Lower leg skin (tissue), 4 donors: Measurements from ENCODE around the gene CADM1. TPM values are rescaled to one million over a fixed set of nuclear protein-coding genes. Genes with fewer than 3 reads are reported as not detected.

ENCODE experiments used
- DNase-seq, 2 donors: peaks; one replicate each; pipeline ENCODE4 v3.0.0-alpha.2; 2019; ENCODE audit warnings: low spot score in 2 of 2
- H3K4me3 ChIP-seq: fragments of 200-600 bp; sonication (generic); 2 replicates; pipeline ENCODE4 v1.5.1; 2017; ENCODE audit warnings: mild to moderate bottlenecking, low read depth; ENCODE audit not compliant: poor library complexity, severe bottlenecking
- POLR2A ChIP-seq, 2 donors: fragments of 450-650 bp; IDR thresholded peaks; one replicate each; pipeline ENCODE4 v1.6.1; 2016 to 2017; ENCODE audit warnings: antibody characterized with exemption in 2 of 2, mild to moderate bottlenecking in 1 of 2, moderate library complexity in 1 of 2
- WGBS, 2 donors: methylation state at CpG; one replicate each; pipeline ENCODE4 v1.1.5; 2018; 5-methylcytosine and 5-hydroxymethylcytosine counted together
- intact Hi-C: fragments of 100-400 bp; cut with DNase I; formaldehyde crosslinking; loops from one replicate; pipeline ENCODE4 v1.15.0; 2023; ENCODE audit warnings: low total_unique reads
- total RNA-seq, 4 donors: library from RNA; depleted of rRNA; stranded (reverse); fragments of >200 nt; gene quantifications; one replicate each; pipeline ENCODE4 v1.1.0, GENCODE V29; 2016
- TF ChIP-seq, protein P1 (sequence below), 3 donors: fragments of 450-650 bp; IDR thresholded peaks; one replicate each; pipeline ENCODE4 v1.5.1; 2016; ENCODE audit warnings: antibody characterized with exemption in 3 of 3, mild to moderate bottlenecking in 3 of 3, moderate library complexity in 2 of 3

Gene CADM1
- total RNA-seq, 4 donors from 2014 or later: 9.4 to 21.4 (median 11.8) TPM

DNA sequence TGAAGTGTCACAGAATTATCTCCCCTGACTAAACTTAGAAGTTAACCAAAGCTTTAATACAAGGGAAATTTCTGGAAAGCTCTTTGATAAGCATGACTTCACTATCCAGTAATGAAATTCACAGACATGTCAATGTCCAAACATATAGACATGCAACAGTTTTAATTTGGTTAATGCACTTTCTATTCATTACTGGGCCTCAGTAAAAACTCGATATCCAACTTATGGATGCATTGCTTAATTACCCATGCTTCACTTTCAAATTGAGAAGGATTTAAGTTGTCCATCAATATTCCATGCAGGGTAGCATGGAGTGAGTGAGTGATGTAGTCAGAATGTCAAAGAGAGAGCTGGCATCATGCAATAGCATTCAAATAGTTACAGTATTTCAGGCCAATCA is 197.5 kb downstream of the CADM1 start:
- intact Hi-C loops: no loop called here
- no peak overlapping the region for H3K4me3 ChIP-seq
- no peak for DNase-seq
- TF ChIP-seq POLR2A (IDR thresholded peaks at IDR 0.05): no peak
- TF ChIP-seq, protein P1, sequence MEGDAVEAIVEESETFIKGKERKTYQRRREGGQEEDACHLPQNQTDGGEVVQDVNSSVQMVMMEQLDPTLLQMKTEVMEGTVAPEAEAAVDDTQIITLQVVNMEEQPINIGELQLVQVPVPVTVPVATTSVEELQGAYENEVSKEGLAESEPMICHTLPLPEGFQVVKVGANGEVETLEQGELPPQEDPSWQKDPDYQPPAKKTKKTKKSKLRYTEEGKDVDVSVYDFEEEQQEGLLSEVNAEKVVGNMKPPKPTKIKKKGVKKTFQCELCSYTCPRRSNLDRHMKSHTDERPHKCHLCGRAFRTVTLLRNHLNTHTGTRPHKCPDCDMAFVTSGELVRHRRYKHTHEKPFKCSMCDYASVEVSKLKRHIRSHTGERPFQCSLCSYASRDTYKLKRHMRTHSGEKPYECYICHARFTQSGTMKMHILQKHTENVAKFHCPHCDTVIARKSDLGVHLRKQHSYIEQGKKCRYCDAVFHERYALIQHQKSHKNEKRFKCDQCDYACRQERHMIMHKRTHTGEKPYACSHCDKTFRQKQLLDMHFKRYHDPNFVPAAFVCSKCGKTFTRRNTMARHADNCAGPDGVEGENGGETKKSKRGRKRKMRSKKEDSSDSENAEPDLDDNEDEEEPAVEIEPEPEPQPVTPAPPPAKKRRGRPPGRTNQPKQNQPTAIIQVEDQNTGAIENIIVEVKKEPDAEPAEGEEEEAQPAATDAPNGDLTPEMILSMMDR (IDR thresholded peaks at IDR 0.05): no peak
- 86% methylated on average over 1 of the region's 1 CpG for WGBS, 2 donors

DNA sequence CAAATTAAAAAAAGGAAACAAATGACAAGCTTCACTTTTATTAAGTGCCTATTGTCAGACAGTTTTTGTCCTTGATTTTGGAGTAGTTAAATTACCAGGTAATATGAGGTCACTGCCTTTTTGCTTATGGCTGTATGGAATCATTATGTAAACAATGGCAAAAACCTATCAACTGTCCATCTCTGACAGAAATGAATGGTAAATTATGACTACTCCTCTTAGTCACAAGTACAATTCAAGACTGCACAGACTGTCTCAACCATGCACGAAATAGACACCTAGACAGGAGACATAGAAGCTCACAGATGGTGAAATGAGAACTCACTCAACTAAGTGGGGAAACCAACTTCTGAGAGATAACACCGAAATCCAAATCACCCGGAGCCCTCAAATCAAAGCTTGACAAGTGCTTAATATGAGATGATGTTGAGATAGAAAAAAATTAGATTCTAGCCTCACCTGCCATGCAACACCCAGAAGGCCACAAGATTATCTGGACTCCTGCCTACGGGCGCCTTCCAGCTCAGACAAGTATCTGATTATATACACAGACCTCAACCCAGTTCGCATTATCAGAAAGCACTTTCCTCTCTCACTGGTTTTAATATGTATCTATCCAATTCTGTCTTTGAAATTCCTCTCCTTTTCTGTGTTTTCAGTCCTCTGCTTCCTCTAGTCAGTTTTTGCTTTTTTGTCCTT is 199.3 kb downstream of the CADM1 start:
- intact Hi-C loops: no loop called here
- TF ChIP-seq, protein P1 (IDR thresholded peaks at IDR 0.05): no peak
- no peak for TF ChIP-seq POLR2A (IDR thresholded peaks at IDR 0.05)
- DNase-seq: no peak
- H3K4me3 ChIP-seq: no peak overlapping the region
- 83 to 85% methylated on average over 6 of the region's 6 CpGs for WGBS, 2 donors

DNA sequence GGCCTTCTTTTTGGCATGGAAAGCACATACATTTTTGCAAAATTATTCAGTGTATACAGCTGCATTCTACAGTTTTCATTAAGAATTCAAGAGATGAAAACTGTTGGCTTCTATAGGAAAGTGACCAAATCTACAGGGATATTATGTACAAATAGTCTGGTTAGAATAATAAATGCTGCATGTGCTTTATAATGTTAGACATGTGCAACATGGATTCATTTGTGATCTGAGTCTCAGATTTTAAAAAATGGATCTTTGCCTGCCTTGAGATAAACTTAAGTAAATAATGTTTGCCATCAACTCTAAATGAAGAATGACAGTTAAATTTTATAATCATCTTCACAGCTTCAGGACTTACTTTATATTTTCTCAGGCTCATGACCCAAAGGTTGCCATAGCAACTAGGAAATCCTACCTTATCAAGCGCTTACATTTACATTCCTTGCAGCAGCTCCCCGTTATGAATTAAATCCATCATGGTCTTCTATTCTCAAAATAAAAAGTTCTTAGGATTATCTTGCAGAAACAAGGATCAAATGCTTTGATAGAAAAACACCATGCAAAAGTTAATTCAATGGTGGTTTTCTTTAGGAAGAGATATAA is 200.2 kb downstream of the CADM1 start:
- TF ChIP-seq POLR2A (IDR thresholded peaks at IDR 0.05): no peak
- TF ChIP-seq, protein P1 (IDR thresholded peaks at IDR 0.05): no peak
- DNase-seq: no peak
- H3K4me3 ChIP-seq: no peak overlapping the region
- 89 to 91% methylated on average over 2 of the region's 2 CpGs for WGBS, 2 donors
- intact Hi-C loops: no loop called here

DNA sequence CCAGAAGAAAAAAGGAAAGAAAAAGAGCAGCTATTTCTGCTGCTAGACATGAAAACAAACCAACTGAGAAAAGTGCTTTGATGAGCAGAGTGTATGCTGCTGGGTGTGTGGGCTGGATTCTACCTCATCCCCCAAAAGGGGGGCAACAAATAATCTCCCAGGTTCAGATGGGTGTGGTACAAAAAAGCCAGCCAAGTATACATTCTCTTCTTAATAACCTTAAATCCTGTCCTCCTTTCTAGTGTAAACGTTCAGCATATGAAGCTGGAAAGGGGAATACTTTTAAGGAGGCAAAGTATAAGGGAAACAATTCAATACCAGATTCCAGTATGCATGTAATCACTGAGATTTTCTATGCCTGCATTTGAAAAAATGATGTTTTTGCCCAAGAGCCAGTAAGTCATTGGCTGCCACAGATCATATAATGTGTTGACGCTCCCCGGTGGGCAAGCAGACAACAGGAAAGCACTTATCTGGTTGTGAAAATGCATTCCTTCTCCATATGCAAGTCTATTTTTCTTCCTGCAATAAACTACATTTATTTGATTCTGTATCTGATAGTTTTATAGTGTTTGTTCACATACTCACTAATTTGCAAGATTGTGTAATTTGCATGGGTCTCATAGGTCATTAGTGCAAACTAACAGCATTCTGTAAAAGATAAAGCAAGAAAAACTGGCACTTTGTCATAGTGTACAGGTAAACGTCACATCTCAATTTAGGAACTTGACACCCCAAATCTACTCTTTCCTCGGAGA is 201.1 kb downstream of the CADM1 start:
- no peak for DNase-seq
- WGBS, 2 donors: 66 to 79% methylated on average over 5 of the region's 5 CpGs
- H3K4me3 ChIP-seq: no peak overlapping the region
- intact Hi-C loops: no loop called here
- TF ChIP-seq, protein P1 (IDR thresholded peaks at IDR 0.05): no peak
- no peak for TF ChIP-seq POLR2A (IDR thresholded peaks at IDR 0.05)

DNA sequence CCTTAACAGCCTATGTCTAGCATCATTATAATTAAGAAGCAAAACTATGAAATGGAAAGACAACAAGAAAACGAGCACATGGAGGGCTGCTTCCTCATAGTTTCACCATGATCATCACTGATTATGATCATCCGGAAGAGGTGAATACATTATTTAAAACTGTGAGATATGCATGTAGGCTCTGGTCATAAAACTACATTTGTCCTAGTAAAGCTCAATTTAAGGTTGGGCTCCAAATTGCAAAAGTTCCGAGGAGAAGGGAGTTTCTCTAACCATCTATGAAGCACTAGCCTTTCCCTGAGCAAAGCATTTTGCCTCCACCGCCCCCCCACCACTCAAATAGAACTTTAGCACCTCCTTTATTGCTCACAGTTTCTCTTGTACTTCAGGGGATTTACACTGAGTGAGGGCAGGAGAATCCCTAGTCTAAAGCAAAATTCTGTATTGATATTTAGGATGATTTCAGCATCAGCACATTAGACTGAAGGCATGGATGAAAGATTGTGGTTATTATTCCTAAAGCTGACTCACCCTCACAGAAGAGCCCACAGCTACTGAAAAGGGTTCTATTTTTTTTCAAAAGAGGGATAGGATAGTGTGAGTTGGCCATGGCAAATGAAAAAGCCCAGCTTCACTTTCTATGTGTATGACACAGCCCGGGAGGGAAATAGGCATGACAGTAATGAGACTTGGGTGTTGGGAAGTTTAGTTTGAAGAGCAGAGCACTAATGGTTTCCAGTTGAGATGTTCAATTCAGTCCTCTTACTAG is 203.4 kb downstream of the CADM1 start:
- 81 to 85% methylated on average over 5 of the region's 5 CpGs for WGBS, 2 donors
- intact Hi-C loops: no loop called here
- TF ChIP-seq, protein P1 (IDR thresholded peaks at IDR 0.05): no peak
- TF ChIP-seq POLR2A (IDR thresholded peaks at IDR 0.05): no peak
- no peak overlapping the region for H3K4me3 ChIP-seq
- DNase-seq: no peak
